Hematopoietic multipotent progenitor cell treated with erythropoietin and hydrocortisone succinate and interleukin-3 and kit ligand, for 15 days (in vitro differentiated cells): ENCODE data around the gene SRXN1.
A peak's percentile ranks its signal among the peaks of the same experiment; 100 is the strongest.

Experiments used
- DNase-seq: peaks from one replicate; pipeline ENCODE4 v3.0.0-alpha.2; 2015; ENCODE audit warnings: low spot score

Gene SRXN1

DNA sequence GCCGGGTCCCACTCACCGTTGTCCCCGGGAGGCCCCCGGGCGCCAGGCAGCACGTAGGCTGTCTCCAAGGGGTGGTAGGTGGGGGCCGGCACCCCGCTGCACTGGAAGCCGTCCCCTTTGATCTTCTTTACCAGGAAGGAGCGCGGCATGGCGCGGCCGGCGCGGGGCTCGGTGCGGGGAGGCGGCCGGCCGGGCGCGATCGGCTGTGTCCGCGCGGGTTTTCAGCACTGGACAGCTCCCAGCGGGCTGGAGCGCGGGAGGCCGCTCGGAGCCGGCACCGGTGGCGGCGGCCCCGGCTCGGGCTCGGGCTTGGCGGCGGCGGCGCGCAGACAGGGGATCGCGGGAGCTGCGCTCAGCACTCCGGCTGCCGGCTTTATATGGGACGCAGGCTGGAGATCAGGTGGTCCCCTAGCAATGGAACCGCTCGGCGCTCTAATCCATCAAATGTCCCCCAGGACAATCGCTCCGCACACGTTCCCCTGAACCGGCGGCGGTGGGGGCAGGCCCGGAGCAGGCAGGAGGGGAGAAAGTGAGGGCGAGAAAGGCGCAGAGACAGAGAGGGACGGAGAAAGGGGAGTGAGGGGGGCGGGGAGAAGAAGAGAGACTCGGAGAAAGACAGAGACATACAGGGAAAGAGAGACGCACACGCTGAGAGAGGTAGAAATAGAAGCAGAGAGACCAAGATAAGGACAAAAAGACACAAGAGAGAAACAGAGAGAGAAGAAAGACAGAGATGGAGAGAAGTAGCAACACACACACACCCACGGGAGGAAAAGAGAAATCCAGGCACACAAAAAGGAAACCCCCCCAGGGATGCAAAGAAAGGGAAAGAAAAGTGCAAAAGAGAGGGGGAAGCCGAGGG lies 22.7 kb upstream of the SRXN1 start, which contains the start of gene SCRT2:
Gene SCRT2, minus strand, starts transcription at position 350 of the 862 bp plus-strand sequence. Its CDS starts 201 bp downstream, at position 149.
- DNase-seq, result peak; percentile 66

DNA sequence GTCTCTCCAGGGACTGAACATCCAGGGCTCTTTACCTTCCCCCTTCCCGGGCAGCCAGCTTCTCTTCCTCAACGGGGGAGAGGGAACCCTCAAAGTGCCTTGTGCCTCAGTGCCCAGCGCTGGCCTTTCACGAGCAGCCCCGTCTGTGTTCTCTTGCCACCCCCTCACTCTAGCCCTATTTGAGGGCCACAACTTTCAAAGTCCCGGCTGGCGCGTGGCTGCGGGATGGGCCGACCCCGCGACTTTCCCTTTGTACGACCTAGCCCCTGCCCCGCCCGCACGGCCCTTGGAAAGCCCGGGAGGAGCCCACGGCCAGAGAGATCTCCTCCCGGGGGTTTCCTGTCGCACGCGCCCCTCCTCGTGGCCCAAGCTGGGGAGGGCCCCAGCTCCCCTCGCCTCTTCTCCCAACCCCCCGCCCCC lies 22.0 kb upstream of the SRXN1 start:
- DNase-seq, result no peak

DNA sequence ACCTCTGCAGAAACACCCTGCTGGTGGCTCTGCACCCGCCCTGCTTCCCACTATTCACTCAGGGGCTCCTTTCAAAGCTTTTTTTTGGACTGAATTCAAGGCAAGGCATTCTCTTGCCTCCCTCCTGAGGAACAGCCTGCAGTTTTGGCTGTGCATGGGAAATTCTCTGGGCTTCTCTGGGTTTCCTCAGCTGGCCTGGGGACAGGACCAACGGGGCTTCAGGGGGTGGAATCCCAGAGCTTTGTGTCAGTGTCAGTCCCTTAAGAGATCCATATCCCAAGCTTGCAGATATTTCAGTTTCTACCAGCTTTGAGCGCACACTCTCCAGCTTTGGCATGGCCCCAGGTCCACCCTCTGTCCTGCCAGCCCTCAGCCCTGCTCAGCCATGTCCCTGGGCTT lies 20.6 kb upstream of the SRXN1 start:
- no peak for DNase-seq

DNA sequence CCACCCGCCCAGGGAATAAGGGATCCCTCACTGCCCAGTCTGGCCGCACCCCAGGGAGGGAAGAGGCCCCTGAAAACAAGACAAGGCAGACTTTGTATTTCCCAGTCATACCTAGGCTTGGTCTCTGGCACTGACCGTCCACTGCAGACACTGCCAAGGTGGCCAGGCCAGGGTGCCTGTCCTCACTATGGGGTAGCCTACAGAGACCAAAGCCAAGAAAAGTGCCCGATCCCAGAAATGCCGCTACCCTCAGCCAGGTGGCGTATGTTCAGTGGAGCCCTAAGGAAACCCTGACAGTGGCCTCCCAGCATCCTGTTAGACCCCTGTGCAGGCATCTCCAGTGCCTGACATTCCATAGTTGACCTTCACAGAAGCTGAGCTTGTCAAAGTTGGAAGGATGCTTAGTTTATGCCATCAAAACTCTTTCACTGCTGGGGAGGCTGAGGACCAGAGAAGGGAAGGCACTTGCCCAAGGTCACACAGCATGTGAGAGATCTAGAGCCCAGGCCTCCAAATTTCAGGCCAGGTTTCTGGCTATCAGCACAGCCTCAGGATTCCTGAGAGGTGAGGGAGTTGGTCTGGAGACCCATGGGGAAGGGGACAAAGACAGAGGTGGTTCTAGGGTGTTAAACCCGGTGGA lies 20.1 kb upstream of the SRXN1 start:
- DNase-seq, result no peak

DNA sequence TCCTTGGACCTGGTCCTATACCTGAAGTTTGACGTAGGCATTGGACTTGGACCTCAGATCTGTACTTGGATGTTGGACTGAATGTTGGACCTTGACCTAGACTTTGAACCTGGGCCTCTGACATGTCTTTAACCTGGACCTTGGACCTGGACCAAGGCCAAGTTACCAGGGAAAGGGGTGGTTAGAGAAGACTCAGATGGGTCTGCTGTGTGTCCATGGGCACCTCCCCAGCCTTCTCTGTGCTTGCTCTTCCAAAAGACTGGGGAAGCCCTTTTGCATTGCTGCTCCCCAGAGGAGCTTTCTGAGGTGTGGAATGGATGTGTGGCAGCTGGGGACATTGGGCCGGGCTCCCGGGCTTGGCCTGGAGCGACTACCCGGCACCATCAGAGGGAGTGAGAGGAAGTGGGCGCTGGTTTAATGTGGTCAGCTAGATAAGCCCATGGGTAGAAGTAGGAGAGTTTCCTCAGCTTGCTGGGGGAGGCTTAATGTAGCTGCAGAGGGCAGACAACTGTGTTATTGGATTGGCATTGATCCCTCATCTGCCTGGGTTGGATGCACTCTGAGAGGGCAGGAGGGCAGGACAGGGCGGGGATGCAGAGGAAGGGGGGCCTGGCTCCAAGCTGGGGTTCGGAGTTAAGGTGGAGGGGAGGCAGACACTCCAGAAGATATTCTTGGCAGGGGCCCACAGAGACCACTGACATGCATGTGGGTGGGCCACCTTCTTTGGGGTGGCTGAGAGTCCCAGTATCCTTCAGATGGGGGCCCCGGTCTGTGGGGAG lies 18.4 kb upstream of the SRXN1 start:
- no peak for DNase-seq

DNA sequence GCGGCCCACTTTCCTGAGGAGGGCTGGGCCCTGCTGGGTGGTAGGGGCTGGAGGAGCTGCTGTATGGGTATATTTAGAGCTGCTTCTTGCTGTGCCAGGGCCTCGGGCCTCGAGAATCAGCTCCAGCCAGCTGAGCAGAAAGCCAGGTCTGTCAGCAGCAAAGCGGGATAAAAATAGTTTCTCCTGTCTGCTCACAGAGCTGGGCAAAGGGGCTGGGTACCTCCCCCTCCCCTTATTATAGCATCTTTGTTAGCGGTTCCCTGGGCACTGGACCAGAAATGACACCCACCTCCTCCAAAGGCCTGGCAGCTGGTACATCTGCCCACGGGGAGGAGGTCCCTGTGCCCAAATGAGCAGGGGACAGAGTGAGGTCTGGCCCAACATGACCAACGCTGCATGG lies 16.6 kb upstream of the SRXN1 start:
- DNase-seq, result no peak

DNA sequence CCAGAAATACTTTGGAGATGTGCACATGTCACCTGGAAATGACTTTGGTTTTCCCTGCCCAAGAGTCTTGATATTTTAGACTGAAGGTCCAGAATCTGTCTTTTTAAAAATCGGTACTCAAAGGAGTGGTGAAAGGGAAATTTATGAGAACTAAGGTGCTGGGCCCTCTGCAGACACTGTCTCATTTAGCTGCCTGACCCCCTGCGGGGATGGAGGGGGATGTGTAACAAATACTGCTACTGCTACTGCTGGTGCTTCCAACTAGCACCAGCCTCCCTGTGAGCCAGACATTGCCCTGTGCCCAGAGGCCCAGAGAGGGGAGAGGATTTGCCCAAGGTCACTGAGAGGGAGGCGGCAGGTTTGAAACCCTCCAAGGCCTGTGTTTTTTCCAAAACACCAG lies 15.6 kb upstream of the SRXN1 start:
- no peak for DNase-seq

DNA sequence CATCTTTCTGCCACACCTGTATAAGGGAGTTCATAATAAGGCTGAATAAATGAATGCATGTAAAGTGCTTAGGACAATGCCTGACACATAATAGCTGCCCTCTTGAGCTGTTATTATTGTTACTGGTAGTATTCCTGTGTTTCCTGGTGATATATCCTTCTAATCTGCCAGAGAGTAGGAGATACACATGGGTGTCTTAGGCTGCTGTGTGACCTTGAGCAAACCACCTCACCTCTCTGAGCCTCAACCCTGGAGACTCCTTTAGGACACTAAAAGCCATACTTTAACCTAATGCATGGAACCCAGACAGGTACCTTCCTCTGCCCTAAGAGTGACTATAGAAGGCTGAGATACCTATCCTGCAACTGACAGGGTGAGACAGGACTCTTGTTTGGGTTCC lies 15.1 kb upstream of the SRXN1 start:
- DNase-seq, result no peak

DNA sequence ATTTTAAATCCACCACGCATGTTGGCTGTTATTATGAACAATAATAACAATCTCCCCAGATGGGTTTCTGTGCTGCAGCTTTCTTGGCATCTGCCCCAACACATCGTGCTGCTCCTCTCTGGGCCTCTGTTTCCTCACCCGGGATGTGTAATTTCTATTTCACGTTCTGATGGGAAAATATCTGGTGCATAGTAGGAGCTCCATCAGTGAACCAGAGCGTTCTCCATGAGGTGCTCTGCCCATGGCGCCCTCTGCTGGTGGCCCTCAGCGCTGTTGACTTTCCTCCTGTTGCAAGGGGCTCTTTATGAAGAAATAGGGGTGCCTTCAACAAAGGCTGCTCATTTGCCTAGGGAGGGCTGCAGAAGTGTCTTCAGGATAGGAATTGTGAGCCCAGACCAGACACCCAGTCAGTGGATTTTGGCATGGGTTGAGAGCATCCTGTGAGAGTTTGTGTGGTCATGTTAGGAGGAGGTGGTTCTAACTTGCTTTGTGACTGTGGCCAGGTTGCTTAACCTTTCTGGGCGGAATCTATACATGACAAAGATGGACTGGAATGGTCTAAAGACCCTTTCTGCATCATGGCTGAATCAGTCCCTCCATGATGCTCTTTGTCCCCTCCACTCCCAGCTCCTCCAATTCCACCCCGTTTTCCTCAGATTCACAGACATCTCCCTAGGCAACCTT lies 14.5 kb upstream of the SRXN1 start:
- peak; percentile 84 for DNase-seq

DNA sequence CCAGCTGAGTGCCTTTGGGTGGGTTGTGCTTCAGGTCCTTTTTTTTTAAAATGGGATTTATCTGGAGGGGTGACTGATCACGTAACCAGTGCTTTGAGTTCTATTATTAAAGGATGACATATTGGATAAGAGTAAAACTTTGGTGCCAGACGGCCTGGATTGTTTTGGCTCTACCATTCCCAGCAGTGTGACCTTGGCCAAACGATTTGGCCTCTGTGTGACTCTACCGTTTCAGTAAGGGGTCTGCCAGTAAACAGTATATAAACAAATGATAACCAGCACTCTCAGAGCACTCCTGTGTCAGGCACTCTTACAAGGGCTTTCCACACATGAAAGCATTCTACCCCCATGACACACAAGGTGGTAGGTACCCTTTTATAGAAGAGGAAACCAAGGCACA lies 13.9 kb upstream of the SRXN1 start:
- no peak for DNase-seq

DNA sequence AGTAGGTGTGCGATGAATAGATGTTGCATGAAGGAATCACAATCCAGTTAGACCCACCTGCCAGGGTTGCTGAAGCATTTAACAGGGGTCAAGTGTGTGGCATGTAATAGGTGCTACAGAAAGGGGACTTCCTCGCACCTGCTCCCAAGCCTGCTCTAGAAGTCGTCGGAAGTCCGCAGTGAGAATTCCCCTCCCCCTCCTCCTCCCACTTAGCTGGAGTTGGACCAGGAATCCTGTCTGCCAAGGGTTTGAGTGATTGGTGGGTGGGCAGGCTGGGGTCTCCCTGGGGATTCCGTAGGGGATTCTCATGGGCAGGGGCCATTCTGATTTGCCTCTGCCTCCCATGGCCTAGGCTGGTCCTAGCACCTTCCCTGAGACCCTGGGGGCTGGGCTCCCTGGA lies 12.3 kb upstream of the SRXN1 start:
- DNase-seq, result no peak

DNA sequence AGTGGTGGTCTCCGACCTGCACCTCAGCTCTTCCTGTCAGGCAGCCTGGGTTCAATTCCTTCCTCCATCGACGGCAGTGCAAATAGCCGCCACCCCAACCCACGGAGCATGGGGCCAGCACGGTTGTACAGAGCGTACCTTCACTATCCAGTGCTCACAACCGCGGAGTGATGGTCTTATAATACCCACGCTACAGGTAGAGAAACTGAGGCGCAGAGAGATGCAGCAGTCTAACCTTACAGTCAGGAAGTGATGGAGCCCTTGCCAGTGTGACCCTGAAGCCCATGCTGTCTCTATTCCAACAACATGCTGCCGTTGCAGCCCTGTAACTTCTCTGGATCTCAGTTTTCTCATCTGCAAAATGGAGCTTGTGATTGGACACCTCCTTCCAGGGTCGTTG lies 11.6 kb upstream of the SRXN1 start:
- DNase-seq, result no peak

DNA sequence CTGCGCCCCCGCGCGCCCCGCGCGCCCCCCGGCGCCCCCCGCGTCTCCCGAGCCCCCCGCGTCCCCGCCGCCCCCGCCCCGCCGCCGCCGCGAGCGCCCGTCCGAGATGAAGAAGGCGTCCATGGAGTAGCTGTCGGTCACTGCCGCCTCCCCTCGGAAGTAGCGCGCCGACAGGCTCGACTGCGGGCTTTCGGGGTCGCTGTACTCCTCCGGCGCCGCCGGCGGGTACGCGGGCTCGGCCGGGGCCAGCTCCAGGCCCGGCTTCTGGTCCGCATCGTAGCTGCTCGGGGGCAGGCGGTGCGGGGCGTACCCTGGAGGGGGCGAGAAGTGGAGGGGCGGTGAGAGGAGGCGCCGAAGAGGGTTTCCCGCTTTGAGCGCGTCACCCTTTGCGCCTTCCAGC lies 11.2 kb upstream of the SRXN1 start:
- no peak for DNase-seq

DNA sequence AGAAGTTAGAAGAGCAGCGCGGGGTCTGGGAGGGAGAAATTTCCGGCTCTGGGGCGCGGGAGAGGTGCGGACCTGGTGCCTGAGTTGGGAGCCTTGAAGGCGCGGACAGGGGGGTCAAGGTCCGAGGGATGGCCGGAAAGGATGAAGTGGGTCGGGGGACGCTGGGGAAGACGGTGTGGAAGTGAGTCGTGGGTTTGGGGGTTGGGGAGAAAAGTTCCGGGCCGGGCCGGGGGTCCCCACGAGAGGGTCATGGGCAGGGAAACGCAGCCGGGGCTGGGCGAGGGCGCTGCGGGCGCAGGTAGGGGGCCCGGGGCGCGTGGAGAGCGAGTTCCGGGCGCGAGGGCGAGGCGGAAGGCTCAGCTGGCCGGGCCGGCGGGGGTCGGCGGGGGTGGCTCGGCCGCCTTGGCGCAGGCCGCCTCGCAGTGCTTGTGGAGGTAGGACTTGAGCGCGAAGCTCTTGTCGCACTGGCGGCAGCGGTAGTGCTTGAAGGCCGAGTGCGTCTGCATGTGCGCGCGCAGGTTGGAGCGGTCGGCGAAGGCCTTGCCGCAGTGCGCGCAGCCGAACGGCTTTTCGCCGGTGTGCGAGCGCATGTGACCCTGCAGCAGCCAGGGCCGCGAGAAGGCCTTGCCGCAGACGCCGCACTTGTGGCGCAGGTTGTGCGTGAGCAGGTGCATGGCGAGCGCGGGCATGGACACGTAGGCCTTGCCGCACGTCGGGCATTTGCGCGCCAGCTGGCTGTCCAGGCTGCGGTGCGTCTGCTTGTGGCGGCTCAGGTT lies 10.5 kb upstream of the SRXN1 start:
- DNase-seq, result no peak

DNA sequence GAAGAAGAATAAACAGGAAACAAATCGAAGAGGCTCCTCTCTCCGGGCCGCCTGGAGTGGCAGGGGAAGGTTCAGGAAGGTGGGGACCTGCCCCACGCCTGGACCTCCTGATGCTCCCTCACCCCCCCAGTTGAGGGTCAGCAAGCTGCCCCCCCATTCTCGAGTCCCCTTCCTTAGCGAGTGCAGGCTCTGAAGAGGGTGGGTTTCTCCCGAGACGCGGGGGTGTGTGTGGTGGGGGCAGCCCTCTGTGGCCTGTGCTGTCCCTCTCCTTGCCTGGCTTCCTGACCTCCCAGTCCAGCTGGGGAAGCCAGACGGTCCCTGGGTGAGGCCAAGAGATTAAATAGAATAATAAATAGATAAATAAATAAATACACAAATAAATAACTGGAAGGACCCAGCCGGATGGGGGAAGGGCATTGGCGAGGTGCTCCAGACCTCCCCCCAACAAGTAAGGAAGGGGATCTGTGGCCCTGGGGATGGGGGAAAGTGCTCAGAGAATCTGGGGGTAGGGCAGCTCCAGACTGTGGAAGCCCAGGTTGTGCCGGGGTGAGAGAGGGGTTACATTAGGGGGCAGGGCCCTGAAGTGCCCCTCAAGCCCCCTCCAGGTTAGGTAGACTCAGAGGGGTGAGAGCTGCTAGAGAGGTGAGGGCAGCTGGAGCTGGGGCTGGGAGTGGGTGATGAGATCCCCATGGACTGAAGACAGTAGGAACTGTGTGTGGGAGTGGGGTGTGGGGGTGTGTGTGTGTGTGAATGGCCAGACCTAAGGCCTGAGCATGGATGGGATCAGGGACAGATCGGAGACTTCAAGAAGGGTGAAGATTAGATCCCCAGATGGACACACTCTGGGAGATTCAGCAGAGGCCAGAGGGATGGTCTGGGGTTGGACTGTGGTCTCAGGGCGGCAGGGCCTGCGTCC lies 9.5 kb upstream of the SRXN1 start:
- no peak for DNase-seq

DNA sequence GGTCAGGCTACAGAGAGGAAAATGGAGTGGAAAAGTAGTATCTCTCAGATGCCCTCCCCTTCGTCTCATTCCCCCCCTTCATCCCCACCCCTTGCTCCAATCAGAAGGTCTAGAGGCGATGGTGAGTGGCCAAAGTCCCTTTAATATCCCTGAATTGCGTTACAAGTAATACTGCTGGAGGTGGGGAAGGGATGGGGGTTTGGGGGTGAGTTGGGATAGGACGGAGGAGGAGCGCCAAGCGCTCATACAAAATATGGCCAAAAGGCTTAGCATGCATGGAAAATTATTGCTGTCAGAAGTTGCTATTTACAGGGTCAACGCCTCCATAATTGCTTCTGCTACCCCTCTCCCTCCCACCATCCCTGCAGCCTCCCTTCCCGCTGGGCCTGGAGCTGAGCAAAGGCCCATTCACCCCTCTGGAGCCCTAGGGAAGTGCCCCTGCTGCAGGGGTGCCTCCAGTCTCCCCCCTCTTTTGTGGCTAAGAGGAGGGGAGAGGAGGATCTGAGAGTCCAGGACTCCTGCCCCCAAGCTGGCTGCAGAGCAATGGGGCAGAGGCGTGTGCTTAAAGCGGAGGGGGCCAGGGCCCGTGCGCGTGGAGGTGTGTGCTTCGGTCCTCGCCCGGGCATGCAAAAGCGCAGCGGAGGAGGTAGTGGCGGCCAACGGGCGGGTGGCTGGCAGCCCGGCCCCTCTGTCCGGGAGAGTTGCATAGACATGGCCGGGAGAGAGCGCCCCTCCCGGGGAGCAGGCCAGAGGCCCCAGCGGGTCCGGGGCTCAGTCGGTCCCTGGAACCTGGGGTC lies 8.7 kb upstream of the SRXN1 start:
- no peak for DNase-seq

DNA sequence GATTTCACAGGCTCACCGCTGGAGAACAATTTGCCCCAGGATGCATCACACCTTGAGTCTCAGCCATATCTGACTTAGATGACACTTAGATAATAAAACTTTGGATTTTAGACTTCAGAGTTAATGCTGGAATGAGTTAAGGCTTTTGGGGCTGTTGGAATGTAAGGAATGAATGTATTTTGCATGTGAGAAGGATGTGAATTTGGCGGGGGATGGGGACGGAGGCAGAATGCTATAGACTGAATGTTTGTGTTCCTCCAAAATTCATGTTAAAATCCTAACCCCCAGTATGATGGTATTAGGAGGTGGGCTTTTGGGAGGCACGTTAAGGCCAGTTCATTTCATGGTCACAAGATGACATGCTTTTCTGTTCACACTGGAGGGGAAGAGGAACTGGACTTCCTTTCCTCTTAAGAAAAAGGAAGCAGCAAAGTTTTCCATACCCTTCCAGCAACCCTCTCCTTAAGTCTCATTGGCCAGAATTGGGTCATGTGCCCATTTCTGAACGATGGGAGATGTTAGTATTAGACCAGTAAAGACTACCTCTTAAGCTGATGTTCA lies 5.8 kb upstream of the SRXN1 start:
- no peak for DNase-seq

DNA sequence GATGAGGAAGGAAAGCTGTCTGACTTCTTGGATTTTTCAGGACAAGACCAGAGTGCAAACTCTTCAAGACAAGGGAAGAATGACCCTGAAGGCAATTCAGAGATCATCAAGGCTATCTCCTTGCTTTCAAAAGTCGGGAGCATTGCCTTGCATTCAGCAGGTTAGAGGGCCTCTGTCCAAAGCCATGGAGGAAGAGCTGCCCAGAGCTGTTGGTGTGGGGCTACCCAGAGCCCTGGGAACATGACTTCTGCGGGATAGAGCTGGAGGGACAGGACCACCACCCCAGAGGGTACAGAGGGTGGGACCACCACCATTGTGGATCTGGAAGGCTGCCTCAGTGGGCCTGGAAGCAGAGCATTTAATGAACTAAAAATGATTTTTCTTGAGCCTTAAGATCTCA lies 5.2 kb upstream of the SRXN1 start:
- DNase-seq, result no peak
